Medulla oblongata (tissue), 1 donor: ENCODE data around the gene SFTPA1.
"Not testable (repeated sequence)": the region's sequence is repeated elsewhere in the genome, so short reads cannot be mapped to it uniquely, and the experiment has no call there.

Experiments used
- DNase-seq: peaks from one replicate; pipeline ENCODE4 v3.0.0-alpha.2; 2015; ENCODE audit errors: extremely low spot score

SFTPA1 gene

DNA sequence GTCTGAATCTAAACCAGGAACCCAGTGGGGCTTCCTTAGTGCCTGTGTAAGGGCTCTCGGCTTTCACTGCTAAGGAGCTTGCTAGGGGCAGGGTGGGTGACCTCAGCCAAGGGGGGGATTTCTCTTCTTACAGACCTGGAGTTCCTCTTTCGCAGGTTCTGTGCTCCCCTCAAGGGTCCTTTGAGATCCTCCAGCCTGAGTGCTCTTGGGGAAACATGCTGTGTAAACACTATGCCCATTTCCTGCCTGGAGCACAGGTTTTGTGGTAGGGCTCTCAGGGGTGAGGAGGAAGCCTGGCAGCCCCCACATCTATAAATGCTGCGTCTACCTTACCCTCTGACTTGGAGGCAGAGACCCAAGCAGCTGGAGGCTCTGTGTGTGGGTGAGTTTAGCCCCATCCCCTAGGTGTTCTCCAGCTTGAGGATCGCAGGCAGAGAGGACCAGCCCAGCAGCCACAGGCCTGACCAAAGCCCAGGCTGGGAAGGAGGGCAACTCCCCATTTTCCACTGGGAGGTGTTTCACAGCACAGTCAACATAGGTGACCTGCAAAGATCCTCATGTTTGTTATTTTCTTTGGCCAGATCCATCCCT, at the start of gene SFTPA1:
TSS of gene SFTPA1 (plus strand) at position 339 of the 591 bp plus-strand sequence. CDS start 887 bp downstream, outside the sequence.
- DNase-seq, result no peak

DNA sequence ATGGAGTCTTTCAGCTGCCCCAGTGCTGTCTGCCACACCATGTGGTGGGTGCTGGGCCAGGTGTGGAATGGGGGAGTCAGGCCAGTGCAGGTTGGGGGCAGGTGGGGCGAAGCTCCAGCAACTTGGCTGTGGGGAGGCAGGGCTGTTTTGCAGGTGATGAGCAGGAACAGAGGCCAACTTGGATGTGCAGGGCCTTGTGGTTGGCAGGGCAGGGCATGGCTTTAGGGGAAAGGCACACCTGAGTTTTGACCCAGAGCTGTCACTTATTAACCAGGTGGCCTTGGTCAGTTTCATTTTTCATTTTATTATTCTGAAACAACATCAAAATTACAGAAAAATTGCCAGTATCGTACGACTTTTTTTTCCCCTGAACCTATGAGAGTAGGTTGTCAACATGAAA, 49.5 kb upstream of the SFTPA1 start:
- DNase-seq, result no peak

DNA sequence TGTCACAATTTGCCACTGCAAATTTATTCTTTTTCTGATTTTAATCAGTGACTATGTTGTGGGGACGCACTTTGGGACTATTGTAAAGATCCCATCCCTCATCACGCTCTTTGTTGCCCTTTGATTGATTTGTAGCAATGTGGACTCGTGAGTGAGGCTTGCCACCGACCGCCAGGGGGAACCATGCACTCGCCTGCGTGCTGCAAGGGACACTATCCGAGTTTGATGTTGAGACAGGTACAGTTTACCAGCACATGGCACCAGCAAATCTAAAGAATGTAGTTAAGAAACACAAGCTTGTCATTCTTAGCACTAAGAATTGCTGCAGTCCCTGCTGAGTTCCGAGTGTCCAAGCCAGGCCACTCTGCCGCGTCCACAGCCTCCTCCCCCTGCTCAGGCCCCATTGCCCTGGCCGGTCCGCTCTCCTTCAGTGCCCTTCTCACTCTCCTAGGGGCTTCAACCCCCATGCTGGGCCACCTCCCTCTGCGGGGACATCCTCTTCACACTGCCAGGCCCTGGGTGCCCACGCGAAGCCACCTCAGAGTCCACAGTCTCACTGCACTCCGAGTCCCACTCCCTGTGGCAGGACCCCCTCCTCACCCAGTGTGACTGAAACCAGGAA, 48.5 kb upstream of the SFTPA1 start:
- peak; percentile 70 for DNase-seq

DNA sequence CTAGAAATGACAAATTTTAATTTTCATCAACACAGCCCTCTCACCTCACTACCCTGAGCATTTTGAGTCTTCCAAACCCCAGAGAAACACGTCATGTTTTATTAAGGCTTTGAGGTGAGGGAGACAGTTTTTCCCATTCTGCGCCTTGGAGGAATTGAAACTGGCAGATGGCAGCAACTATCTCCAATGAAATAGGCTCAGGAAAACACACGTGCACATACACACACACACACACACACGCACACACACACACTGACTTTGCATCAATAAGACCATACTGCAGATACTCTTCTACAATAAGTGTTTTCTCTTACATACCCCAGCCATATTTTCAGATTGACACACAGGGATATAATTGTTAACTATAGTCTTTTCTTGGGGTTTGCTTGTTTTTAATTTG, 47.3 kb upstream of the SFTPA1 start:
- no peak for DNase-seq

DNA sequence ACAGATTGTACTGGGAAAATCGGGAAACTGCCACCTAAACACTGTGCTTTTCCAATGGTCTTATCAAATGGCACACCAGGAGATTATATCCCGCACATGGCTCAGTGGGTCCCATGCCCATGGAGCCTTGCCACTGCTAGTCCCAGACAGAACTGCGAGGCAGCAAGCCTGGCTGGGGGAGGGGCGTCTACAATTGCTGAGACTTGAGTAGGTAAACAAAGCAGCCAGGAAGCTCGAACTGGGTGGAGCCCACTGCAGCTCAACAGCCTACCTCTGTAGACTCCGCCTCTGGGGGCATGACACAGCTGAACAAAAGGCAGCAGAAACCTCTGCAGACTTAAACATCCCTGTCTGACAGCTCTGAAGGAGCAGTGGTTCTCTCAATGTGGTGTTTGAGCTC, 40.1 kb upstream of the SFTPA1 start:
- not testable (repeated sequence) for DNase-seq

DNA sequence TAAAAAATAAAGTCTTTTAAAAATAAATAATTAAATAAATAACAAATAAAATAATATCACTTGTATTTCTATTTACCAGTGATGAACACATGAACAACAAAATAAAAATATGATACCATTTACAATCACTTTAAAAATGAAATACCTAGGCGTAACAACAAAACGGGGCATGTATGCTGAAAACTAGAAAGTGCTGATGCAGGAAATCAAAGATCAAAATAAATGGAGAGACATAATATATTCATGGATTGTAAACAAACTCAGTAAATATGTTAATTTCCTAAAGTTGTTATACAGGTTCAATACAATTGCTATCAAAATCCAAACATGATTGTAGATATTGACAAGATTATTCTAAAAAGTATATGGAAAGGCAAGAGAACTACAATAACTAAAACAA, 31.4 kb upstream of the SFTPA1 start:
- no peak for DNase-seq

DNA sequence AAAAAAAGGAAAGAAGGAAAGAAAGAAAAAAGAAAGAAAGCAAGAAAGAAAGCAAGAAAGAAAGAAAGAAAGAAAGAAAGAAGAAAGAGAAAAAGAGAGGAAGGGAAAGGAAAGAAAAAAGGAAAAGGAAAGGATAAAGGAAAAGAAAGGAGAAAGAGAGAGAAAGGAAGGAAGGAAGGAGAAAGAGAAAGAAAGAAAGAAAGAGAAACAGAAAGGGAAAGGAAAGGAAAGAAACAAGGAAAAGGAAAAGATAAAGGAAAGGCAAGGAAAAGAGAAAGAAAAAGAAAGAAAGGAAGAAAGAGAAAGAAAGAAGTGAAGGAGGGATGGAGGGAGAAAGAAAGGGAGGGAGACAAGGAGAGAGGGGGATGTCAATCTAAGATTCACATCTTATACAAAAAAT, 29.7 kb upstream of the SFTPA1 start:
- no peak for DNase-seq

DNA sequence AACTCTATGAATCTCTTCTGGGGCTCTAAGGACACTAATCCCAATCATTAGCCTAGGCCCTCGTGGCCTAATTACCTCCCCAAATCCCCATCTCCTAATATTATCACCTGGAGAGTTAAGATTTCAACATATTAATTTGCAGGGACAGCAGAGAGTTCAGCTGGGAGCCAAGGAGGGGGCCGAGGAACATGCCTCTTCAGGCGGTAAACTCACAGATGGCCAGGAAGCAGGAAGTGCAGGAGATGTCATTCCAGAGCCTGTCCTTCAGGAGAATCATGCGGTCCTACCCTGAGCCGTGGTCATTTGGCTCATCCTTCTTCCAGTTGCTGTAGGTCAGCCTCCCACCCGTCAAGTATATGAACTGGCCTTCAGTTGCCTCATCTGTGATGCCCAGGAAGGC, 28.6 kb upstream of the SFTPA1 start:
- DNase-seq, result no peak

DNA sequence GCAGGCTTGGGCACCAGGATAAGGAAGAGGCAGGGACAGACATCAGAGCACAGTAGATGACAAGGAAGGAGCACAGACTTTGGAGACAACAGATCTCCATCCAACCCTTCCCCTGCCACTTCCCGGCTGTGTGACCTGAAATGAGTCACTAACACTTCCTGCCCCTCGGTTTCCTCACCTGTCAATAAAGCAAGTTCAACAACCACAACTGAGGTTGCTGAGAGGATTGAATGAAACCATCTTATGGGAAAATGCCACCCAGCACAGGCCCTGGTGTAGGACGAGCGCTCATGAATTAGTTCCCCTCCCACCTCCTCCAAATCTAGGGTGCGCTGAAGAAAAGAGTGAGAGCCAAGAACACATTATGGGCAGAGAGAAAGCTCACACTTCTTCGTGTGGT, 27.8 kb upstream of the SFTPA1 start:
- DNase-seq, result not testable (repeated sequence)

DNA sequence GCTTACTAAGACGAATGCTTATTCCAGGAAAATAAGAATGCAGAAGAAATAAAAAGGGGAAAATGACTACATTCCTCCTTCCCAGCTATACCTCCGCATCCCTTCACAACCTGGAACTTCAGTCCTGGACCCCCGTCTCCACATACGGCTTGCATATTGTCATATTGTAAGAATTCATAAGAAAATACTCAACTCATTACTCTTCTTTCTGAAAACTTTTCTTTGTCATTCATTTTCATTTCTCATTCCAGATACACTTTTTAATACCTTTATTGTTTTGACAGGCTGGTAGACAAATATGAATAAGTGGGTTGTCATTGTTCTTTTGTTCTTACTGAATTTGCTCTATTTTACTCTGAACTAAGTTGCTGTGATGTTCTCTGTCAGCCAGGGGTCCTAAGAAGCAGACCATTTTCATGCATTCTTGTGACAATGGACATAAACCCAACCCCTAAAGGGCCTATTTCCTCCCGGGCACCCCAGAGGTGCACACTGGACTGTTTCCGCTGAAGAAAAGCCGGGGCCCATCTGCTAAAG, 27.2 kb upstream of the SFTPA1 start:
- DNase-seq, result no peak

DNA sequence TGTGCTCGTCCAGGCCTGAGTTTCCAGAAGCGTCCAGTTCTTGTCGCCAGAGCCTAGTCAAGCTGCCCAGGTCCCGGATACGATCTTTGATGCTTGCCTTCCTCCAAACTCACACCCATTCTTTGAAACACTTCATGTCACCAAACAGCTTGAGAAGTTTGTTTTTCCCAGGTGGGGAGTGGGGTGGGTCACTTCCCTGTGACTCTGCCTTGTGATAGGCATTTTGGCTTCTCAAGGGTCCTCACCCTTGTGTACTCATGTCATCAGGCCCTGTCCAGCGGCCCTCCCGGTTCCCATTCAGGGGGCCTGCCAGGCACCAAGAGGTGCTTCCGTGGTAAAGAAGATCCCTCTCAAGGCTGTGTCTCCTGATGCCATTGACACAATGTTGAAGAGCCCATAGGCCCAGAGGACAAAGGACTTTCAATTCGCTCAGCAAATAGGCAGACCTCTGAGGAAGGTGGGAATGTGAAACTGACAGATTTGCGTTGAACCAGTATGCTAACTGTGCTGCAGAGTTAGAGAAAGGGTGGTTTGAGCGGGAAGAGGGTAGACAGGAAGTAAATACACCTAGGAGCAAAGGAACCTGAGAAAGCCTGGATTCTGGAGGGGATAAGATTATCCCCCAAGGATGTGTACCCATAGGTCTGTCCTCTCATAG, 24.7 kb upstream of the SFTPA1 start:
- no peak for DNase-seq

DNA sequence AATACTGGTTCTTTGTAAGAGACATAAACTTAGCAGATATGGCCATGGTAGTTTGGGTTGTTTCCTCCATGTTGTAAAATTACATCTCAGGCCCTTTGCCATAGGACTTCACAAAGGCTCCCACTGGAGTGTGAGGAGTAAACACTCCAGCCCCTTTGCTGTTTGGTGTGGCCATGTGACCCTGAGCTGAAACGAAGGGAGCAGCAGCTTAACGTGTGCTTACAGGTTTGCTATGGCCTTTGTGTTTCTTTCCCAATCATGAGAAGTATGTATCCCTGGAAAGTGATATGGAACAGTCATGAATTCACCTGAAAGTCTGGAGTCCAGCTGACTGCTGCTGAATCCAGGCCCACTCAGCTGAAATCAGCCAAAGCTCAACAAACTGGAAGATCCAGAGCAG, 23.8 kb upstream of the SFTPA1 start:
- DNase-seq, result no peak

DNA sequence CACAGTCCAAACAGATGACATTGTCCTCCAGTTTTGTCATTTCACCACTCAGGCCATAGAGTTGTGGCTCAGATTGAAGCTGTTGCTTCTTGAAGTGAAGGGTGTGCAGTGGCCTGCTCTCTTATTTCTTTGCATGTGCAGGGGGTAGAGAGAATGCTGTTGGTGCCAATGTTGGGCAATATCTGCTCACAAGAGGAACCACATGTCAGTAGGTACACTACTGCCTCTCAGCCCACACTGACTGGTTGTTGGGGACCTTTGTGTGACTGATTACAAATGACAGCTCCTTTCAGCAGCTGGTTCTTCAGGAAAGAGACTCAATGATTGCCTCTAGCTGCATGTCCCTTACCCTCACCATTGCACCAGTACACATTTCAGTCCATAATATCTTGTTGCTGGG, 21.9 kb upstream of the SFTPA1 start:
- no peak for DNase-seq

DNA sequence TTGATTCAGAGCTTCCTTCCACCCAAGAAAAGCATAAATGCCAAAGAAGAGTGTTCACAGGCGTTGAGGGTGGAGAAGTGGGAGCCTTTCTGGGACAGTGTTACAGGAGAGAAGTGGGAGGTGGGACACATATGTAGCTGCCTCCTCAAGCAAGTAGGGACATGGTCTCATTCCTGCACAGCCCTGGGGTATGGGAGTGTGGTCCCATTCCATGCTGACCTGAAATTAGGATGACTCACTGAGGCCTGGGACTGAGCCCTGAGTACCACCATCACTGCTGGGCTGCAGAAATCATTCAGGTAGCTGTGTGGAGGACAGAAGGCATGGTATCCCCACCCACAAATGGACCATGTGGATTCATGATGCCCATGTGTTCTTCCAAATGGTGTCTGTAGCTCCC, 17.4 kb upstream of the SFTPA1 start:
- DNase-seq, result no peak

DNA sequence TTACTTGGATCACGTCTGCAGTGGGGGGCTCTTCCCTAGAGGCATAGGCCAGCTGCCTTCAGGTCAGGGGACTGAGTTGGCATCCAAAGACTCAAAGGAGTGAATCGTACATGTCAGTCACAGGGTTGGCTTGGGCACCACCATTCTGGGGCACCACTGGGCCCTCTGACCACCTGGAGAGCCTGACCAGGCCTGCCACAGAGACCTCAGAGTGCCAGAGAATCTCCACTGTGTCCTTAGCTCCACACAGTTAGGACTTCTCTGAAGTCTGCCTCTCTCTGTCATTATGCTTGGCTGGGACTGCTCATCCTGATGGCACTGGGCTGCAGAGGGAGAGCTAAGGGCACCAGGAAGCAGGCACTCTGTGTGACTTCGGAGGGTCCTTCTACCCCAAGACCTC, 16.2 kb upstream of the SFTPA1 start:
- DNase-seq, result not testable (repeated sequence)

DNA sequence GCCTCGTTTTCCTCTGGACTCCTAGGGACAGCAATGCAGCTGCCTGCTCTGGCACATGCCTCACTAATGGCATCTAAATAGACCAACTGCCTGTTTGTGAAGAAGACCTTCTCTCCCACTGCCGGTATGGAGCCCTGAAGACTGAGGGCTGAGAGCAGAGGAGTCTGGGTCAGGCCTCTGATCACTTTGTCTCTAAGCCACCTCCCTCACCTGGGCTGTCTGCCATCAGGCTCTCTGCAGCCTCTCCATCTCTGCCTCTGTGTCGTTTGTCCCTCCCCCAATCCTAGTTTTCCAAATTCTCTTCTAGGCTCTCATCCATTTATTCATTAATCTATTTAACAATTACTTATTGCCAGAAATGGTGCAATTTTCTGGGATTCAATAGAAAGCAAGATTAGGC, 15.2 kb upstream of the SFTPA1 start:
- DNase-seq, result no peak

DNA sequence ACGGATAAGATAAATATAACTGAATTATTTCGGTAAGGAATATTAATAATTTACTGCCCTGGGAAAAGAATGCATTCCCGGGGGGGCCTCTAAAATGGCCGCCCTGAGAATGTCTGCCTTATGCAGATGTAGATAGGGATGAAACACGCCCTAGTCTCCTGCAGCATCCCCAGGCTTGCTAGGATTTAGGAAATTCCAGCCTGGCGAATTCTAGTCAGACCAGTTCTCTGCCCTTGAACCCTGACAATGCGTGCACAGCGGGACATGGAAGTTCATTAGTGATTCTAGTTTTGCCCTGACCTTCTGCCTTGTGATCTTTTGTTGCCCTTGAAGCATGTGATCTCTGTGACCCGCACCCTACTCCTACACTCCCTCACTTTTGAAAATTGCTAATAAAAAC, 11.1 kb upstream of the SFTPA1 start:
- not testable (repeated sequence) for DNase-seq

DNA sequence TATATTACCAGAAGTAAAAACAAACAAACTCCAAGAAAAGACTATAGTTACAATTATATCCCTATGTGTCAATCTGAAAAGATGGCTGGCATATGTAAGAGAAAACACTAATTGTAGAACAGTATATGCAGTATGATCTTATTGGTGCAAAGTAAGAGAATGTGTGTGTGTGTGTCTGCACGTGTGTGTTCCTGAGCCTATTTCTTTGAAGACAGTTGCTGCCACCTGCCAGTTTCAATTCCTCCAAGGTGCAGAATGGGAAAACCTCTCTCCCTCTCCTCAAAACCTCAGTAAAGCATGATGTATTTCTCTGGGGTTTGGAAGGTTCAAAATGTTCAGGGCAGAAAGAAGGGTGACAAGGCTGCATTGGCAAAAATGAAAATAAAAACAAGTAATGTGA, 8.8 kb upstream of the SFTPA1 start:
- no peak for DNase-seq

DNA sequence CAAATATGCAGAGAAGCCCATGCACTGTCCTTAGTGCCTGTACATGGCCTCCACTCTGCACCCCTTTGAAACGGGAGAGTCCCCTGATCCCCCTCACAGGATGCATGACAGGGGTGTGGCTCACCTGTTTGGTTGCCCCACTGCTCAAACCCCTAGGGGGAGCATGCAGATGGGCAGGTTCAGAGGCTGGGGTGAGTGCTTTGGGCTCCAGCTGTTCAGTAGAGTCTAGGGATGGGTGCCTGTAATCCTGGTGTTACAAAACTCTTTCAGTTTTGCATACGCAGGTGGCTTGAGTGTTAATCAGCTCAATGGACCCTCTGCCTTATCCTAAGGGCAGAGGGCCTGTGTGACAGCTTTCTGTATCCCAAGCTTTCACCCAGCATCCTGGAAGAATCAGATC, 7.8 kb upstream of the SFTPA1 start:
- DNase-seq, result no peak

DNA sequence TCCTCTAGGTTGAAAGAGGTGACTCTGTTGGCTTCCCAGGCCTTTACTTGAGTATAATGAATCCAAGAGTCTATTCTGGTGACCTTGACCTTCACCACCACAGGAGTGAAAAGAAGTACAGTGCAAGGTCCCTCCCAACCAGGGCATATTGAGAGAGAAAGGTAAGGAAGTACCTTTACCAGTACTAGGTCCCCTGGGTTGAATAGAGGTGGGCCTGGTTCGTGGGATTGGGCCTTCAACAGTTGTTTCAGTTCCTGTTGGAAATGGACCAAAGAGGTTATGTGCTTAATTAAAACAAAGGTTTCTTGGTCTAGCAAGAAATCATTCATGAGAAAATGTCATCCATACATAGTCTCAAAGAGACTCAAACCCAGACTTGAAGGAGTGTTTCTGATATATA, 6.4 kb upstream of the SFTPA1 start:
- DNase-seq, result no peak

DNA sequence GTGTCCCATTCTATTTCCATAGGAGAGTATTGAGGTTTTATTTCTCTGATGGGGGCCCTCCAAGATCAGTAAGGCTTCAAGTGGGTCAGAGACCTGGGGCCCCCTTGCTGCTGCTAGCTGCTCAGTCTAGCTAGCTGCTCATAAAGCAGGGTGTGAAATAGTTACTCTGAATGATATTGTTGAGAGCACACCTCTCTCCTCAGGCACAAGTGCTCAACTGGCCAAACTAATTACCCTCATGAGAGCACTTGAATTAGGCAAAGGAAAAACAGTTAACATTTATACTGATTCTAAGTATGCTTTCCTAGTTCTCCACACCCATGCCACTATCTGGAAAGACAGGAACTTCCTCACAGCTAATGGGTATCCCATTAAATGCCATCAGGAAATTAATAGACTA, 5.4 kb upstream of the SFTPA1 start:
- no peak for DNase-seq

DNA sequence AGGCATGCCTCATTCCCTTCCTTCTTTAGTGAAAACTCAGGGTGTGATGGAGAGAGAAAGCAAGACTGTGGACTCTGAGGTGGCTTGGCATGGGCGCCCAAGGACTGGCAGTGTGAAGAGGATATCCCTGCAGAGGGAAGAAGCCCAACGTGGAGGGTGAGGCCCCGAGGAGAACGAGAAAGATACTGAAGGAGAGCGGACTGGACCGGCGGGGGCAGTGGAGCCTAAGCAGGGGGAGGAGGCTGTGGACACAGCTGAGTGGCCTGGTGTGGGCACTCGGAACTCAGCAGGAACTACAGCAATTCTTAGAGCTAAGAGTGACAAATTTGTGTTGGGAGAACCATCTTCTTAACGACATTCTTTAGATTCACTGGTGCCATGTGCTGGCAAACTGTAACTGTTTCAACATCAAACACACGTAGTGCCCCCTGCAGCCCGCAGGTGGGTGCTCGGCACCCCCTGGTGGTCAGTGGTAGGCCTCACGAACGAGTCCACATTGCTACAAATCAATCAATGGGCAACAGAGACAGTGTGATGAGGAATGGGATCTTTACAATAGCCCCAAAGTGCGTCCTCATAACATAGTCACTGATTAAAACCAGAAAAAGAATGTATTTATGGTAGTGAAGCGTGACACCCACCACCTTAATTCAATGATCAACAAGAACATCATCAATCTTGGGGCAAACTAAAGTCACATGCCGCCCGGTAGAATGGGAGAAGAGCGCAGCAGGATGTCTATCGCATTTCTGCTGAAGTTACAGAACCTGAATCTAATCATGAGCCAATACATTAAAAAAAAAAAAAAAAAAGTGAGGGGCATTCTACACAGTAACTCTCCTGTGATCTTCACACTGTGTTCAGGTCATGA, 2.0 kb upstream of the SFTPA1 start:
- DNase-seq, result peak; percentile 15
